Measurements from ENCODE around the gene IGF2BP2.

The IGF2BP2 gene

DNA sequence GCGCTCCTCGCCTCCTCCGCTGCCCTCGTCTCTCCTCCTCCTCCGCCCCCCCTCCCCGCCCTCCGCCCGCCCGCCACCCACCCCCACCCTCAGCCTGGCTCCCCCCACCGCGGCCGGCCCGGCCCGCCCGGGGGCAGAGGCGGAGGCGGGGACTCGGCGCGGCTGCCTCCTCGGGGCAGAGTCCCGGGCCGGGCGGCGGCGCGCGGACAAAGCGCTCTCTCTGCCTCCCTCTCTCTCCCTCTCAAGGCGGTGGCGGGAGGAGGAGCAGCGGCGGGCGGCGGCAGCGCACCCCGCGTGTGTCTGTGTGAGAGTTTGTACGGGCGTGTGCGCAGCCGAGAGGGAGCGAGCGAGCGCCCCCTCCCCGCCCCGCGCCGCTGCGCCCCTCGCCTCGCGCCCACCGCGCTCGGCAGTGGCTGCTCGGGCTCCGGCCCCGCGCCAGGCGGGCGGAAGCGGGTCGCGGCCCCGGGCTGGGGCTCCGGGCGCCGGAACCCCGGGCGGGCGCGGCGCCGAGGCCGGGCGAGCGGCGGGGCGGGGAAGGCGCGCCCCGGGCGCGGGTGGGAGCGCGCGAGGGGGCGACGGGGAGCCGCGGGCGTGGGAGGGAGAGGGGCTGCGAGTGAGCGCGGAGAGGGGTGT lies at the start of gene IGF2BP2:
Gene IGF2BP2 (minus strand): TSS at position 37 of the 633 bp plus-strand sequence. CDS start 82 bp downstream, outside the sequence.
- Histone ChIP-seq H3K36me3 (ENCODE audit: low read depth) (peaks cover 30% of the 10 kb centered on the region), H3K9me3 (ENCODE audit: severe bottlenecking) (no peaks in the 10 kb centered on the region), H3K27ac (ENCODE audit: poor library complexity, severe bottlenecking) (peak within 1 kb of the TSS; percentile 85), H3K4me1 (ENCODE audit: insufficient read depth, poor library complexity, severe bottlenecking) (peaks cover 26% of the 10 kb centered on the region), H3K27me3 (ENCODE audit: insufficient read depth, poor library complexity, severe bottlenecking) (no peaks in the 10 kb centered on the region), H3K4me3 (ENCODE audit: severe bottlenecking) (peak within 1 kb of the TSS; percentile 95)
- TF ChIP-seq, protein P1, sequence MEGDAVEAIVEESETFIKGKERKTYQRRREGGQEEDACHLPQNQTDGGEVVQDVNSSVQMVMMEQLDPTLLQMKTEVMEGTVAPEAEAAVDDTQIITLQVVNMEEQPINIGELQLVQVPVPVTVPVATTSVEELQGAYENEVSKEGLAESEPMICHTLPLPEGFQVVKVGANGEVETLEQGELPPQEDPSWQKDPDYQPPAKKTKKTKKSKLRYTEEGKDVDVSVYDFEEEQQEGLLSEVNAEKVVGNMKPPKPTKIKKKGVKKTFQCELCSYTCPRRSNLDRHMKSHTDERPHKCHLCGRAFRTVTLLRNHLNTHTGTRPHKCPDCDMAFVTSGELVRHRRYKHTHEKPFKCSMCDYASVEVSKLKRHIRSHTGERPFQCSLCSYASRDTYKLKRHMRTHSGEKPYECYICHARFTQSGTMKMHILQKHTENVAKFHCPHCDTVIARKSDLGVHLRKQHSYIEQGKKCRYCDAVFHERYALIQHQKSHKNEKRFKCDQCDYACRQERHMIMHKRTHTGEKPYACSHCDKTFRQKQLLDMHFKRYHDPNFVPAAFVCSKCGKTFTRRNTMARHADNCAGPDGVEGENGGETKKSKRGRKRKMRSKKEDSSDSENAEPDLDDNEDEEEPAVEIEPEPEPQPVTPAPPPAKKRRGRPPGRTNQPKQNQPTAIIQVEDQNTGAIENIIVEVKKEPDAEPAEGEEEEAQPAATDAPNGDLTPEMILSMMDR (IDR thresholded peaks at IDR 0.05; ENCODE audit: poor library complexity, severe bottlenecking): peak; percentile 19
- DNase-seq (ENCODE audit: low spot score) (peak; percentile 79), ATAC-seq (ENCODE audit: low read depth) (peak; percentile 64)

DNA sequence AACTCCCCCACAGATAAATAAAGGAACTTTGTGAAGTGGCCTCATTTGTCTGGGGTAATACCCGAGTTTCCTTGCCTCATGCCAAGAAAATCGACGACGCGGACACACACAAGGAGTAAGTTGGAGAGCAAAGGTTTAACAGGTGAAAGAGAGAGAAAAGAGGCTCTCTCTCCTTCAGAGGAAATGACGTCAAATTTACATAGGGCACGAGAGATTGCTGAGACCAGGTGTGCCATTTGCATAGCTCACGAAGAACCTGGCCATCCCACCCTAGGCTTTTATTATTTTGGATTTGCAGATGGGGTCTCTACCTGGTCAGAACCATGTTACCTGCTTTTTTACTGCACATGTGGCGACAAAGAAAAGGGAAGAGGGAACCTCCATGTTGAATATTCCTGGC lies 49.3 kb upstream of the IGF2BP2 start:
- ATAC-seq (ENCODE audit: low read depth): no peak
- H3K9me3 ChIP-seq (ENCODE audit: severe bottlenecking): no peaks in the 10 kb centered on the region
- H3K36me3 ChIP-seq (ENCODE audit: low read depth): no peaks in the 10 kb centered on the region
- no peak for DNase-seq (ENCODE audit: low spot score)
- no peak overlapping the region for H3K27ac ChIP-seq (ENCODE audit: poor library complexity, severe bottlenecking)
- TF ChIP-seq, protein P1 (IDR thresholded peaks at IDR 0.05; ENCODE audit: poor library complexity, severe bottlenecking): no peak
- H3K27me3 ChIP-seq (ENCODE audit: insufficient read depth, poor library complexity, severe bottlenecking): no peaks in the 10 kb centered on the region
- no peak overlapping the region for H3K4me3 ChIP-seq (ENCODE audit: severe bottlenecking)
- H3K4me1 ChIP-seq (ENCODE audit: insufficient read depth, poor library complexity, severe bottlenecking): no peaks in the 10 kb centered on the region

DNA sequence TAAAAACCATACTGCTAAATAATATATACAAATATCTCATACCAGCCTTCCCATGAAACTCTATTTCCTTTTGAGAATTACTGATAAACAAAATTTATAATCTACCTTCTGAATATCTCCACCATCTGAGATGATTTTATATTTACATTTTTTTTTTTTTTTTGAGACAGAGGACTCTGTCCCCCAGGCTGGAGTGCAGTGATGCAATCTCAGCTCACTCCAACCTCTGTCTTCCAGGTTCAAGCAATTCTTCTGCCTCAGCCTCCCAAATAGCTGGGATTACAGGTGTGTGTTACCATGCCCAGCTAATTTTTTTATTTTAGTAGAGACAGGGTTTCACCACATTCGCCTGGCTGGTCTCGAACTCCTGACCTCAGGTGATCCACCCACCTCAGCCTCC lies 42.8 kb upstream of the IGF2BP2 start:
- H3K27me3 ChIP-seq (ENCODE audit: insufficient read depth, poor library complexity, severe bottlenecking): no peaks in the 10 kb centered on the region
- H3K4me3 ChIP-seq (ENCODE audit: severe bottlenecking): no peak overlapping the region
- DNase-seq (ENCODE audit: low spot score): no peak
- H3K4me1 ChIP-seq (ENCODE audit: insufficient read depth, poor library complexity, severe bottlenecking): no peaks in the 10 kb centered on the region
- no peak for ATAC-seq (ENCODE audit: low read depth)
- H3K9me3 ChIP-seq (ENCODE audit: severe bottlenecking): no peaks in the 10 kb centered on the region
- TF ChIP-seq, protein P1 (IDR thresholded peaks at IDR 0.05; ENCODE audit: poor library complexity, severe bottlenecking): no peak
- no peaks in the 10 kb centered on the region for H3K36me3 ChIP-seq (ENCODE audit: low read depth)
- no peak overlapping the region for H3K27ac ChIP-seq (ENCODE audit: poor library complexity, severe bottlenecking)

DNA sequence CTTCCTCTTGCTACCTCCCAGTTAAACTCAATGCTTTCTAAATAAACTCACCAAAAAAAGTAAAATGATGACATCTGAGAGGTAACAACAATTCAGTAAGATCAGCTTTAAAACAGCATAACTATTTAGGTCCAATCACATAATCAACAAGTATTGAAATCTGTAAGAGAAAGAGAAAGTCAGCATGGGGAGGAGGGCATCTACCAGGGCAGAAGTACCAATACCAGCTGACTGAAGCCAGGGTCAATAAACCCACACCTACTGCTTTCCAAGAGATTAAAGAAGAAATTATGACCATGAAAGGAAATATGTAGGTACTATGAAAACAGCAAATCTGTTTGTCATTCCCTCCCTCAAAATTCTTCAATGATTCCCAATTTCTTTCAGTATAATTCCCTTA lies 42.2 kb upstream of the IGF2BP2 start:
- DNase-seq (ENCODE audit: low spot score) (no peak), ATAC-seq (ENCODE audit: low read depth) (no peak)
- Histone ChIP-seq H3K4me3 (ENCODE audit: severe bottlenecking) (no peak overlapping the region), H3K27ac (ENCODE audit: poor library complexity, severe bottlenecking) (no peak overlapping the region), H3K4me1 (ENCODE audit: insufficient read depth, poor library complexity, severe bottlenecking) (no peaks in the 10 kb centered on the region), H3K9me3 (ENCODE audit: severe bottlenecking) (no peaks in the 10 kb centered on the region), H3K36me3 (ENCODE audit: low read depth) (no peaks in the 10 kb centered on the region), H3K27me3 (ENCODE audit: insufficient read depth, poor library complexity, severe bottlenecking) (no peaks in the 10 kb centered on the region)
- TF ChIP-seq, protein P1 (IDR thresholded peaks at IDR 0.05; ENCODE audit: poor library complexity, severe bottlenecking): no peak

- H3K4me3 ChIP-seq (ENCODE audit: severe bottlenecking): no peak overlapping the region
- no peak overlapping the region for H3K27ac ChIP-seq (ENCODE audit: poor library complexity, severe bottlenecking)
- no peaks in the 10 kb centered on the region for H3K36me3 ChIP-seq (ENCODE audit: low read depth)
- no peaks in the 10 kb centered on the region for H3K9me3 ChIP-seq (ENCODE audit: severe bottlenecking)
- TF ChIP-seq, protein P1 (IDR thresholded peaks at IDR 0.05; ENCODE audit: poor library complexity, severe bottlenecking): no peak
- no peaks in the 10 kb centered on the region for H3K27me3 ChIP-seq (ENCODE audit: insufficient read depth, poor library complexity, severe bottlenecking)
- DNase-seq (ENCODE audit: low spot score) (no peak), ATAC-seq (ENCODE audit: low read depth) (peak; percentile 17; the same call in 1 of the 3 replicates)
- no peaks in the 10 kb centered on the region for H3K4me1 ChIP-seq (ENCODE audit: insufficient read depth, poor library complexity, severe bottlenecking)
These were observed 41.7 kb upstream of the IGF2BP2 start for GRCh38 chr3:185866555-185866954.

Data from RWPE2 (cell line).